ENCODE measurements around the gene MAPK8IP2. TPM values are rescaled to one million over a fixed set of nuclear protein-coding genes. Genes with fewer than 3 reads are reported as not detected.

Gene MAPK8IP2
- total RNA-seq, 4 donors from 2014 or later: 0.94 to 3.3 (median 1.5) TPM

- peaks cover 5 to 11% of the 10 kb centered on the region in 2 donors for H3K36me3 ChIP-seq
- TF ChIP-seq POLR2A (IDR thresholded peaks at IDR 0.05) (no peak), CTCF (IDR thresholded peaks at IDR 0.05) (no peak)
Measured at GRCh38 chr22:50571264-50572175, 29.1 kb upstream of the MAPK8IP2 start.

GRCh38 chr22:50572965-50573364 lies 27.6 kb upstream of the MAPK8IP2 start:
- H3K4me3 ChIP-seq (replicated peaks in 1 of 3): no peak overlapping the region
- no peaks in the 10 kb centered on the region for H3K27me3 ChIP-seq
- intact Hi-C loops (cut with DNase I): no loop called here
- no peak for TF ChIP-seq CTCF (IDR thresholded peaks at IDR 0.05)
- no peak for TF ChIP-seq POLR2A (IDR thresholded peaks at IDR 0.05)
- WGBS, 2 donors: 95 to 97% methylated on average over 9 to 10 of the region's 11 CpGs
- no peak overlapping the region for H3K27ac ChIP-seq
- no peak for DNase-seq
- peaks cover 14 to 22% of the 10 kb centered on the region in 2 donors for H3K4me1 ChIP-seq
- peaks cover 5 to 11% of the 10 kb centered on the region in 2 donors for H3K36me3 ChIP-seq
- no peaks in the 10 kb centered on the region for H3K9me3 ChIP-seq

More at GRCh38 chr22:50571264-50572175, 29.1 kb upstream of the MAPK8IP2 start:
- Histone ChIP-seq H3K4me1 (peaks cover 14 to 22% of the 10 kb centered on the region in 2 donors), H3K9me3 (no peaks in the 10 kb centered on the region), H3K27me3 (no peaks in the 10 kb centered on the region), H3K4me3 (replicated peaks in 1 of 3) (no peak overlapping the region), H3K27ac (peak overlapping the region in 2 of 3 donors; percentile 47 to 56)
- no peak for DNase-seq
- 77 to 90% methylated on average over 12 to 23 of the region's 26 CpGs for WGBS, 2 donors
- intact Hi-C loops (cut with DNase I): no loop called here

GRCh38 chr22:50573491-50574382 lies 26.9 kb upstream of the MAPK8IP2 start:
- Histone ChIP-seq H3K36me3 (peaks cover 5 to 8% of the 10 kb centered on the region in 2 donors), H3K4me3 (replicated peaks in 1 of 3) (no peak overlapping the region), H3K4me1 (peaks cover 17 to 29% of the 10 kb centered on the region in 2 donors), H3K27me3 (no peaks in the 10 kb centered on the region), H3K9me3 (no peaks in the 10 kb centered on the region), H3K27ac (no peak overlapping the region)
- intact Hi-C loops (cut with DNase I): no loop called here
- no peak for DNase-seq
- 89 to 91% methylated on average over 18 to 21 of the region's 26 CpGs for WGBS, 2 donors
- TF ChIP-seq POLR2A (IDR thresholded peaks at IDR 0.05): no peak
- TF ChIP-seq CTCF (IDR thresholded peaks at IDR 0.05): no peak

GRCh38 chr22:50574383-50574755 lies 26.2 kb upstream of the MAPK8IP2 start:
- peaks cover 12 to 31% of the 10 kb centered on the region in 2 donors for H3K4me1 ChIP-seq
- no peaks in the 10 kb centered on the region for H3K9me3 ChIP-seq
- H3K27ac ChIP-seq: no peak overlapping the region
- TF ChIP-seq POLR2A (IDR thresholded peaks at IDR 0.05): no peak
- no peak for TF ChIP-seq CTCF (IDR thresholded peaks at IDR 0.05)
- H3K4me3 ChIP-seq (replicated peaks in 1 of 3): no peak overlapping the region
- intact Hi-C loops (cut with DNase I): no loop called here
- WGBS, 2 donors: 96 to 97% methylated on average over 11 of the region's 11 CpGs
- no peak for DNase-seq
- no peaks in the 10 kb centered on the region for H3K27me3 ChIP-seq
- peaks cover 5 to 7% of the 10 kb centered on the region in 2 donors for H3K36me3 ChIP-seq
